ENCODE measurements around the gene CD300E. TPM values are rescaled to one million over a fixed set of nuclear protein-coding genes. Genes with fewer than 3 reads are reported as not detected.

Gene CD300E
- total RNA-seq, result not detected in 2 replicates

GRCh38 chr17:74623693-74624093 is at the start of gene CD300E:
Gene CD300E (minus strand): TSS chr17:74623738. CDS start chr17:74623621, 117 bp downstream.

GRCh38 chr17:74592087-74592990 is 31.2 kb downstream of the CD300E start, which contains the start of gene CD300LD:
Gene CD300LD (minus strand): TSS chr17:74592283. CDS start chr17:74592202, 81 bp downstream.

DNA sequence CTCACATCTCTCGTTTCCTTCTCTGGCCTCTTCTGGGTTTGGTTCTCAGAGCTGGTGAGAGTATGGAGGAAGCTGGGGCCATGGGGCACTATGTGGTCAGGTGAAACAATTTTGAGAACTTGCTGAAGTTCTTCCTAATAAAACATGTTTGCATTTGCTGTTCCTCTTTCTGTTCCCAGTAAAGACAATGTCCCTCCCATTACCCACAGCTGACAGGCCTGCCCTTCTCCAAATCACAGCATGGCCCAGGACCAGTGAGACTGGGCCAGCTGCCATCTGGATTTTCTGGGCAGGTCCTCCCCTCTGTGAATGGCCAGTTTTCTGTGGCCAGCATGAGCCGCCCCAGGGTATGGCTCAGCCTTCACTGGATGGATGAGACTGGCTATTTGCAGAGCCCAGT is 56.1 kb downstream of the CD300E start, which contains the start of gene CD300H:
TSS of gene CD300H (minus strand) at position 113 of the 400 bp plus-strand sequence.

Other genes starting within 250 kb of the CD300E start
- gene GPRC5C, start 191.7 kb downstream of the CD300E start, total RNA-seq, result 7.2 and 80.2 TPM in 2 replicates
- 0.07 TPM in 1 of 2 replicates, not detected in the other for gene CD300A, start 157.1 kb downstream of the CD300E start, total RNA-seq
- gene CD300LB, start 92.3 kb downstream of the CD300E start, total RNA-seq, result not detected in 2 replicates
- gene CD300C, start 77.6 kb downstream of the CD300E start, total RNA-seq, result not detected in 2 replicates
- not detected in 2 replicates for gene CD300H, start 56.2 kb downstream of the CD300E start, total RNA-seq
- gene CD300LD, start 31.5 kb downstream of the CD300E start, total RNA-seq, result not detected in 2 replicates
- gene CD300LF, start 89.2 kb upstream of the CD300E start, total RNA-seq, result not detected in 2 replicates
- gene RAB37, start 113.5 kb upstream of the CD300E start, total RNA-seq, result 0.28 TPM in 1 of 2 replicates, not detected in the other
- gene NHERF1, start 124.9 kb upstream of the CD300E start, total RNA-seq, result 34.5 and 208 TPM in 2 replicates
- 30.1 and 33.3 TPM in 2 replicates for gene NAT9, start 152.6 kb upstream of the CD300E start, total RNA-seq
- gene GRIN2C, start 236.1 kb upstream of the CD300E start, total RNA-seq, result under 0.01 and 0.14 TPM in 2 replicates
- gene FDXR, start 249.3 kb upstream of the CD300E start, total RNA-seq, result 18.6 and 52.3 TPM in 2 replicates